Ovary (tissue), 9 donors: ENCODE results near the gene GOLGA6B. TPM values are rescaled to one million over a fixed set of nuclear protein-coding genes. Genes with fewer than 3 reads are reported as not detected.

Experiments
- DNase-seq, 5 donors: peaks; one replicate each; pipeline ENCODE4 v3.0.0-alpha.2; 2019 to 2020
- H3K27ac ChIP-seq, 2 donors: fragments of 200-600 bp; one replicate each; pipeline versions ENCODE4 v1.5.1 to v1.8.0; 2019 to 2022
- H3K27me3 ChIP-seq: fragments of 200-600 bp; one replicate; pipeline ENCODE4 v1.8.0; 2022
- H3K36me3 ChIP-seq: fragments of 200-600 bp; sonication (generic); one replicate; pipeline ENCODE4 v1.5.1; 2019
- H3K4me1 ChIP-seq: one replicate; pipeline ENCODE4 v1.8.1; 2013; ENCODE audit warnings: mild to moderate bottlenecking, moderate library complexity; ENCODE audit not compliant: insufficient read depth
- H3K4me3 ChIP-seq: fragments of 200-600 bp; sonication (generic); one replicate; pipeline ENCODE4 v1.5.1; 2017
- H3K9me3 ChIP-seq, 2 donors: fragments of 200-600 bp in 1 of 2; sonication (generic) in 1 of 2; one replicate each; pipeline versions ENCODE4 v1.5.1 to v1.8.1; 2013 to 2019; ENCODE audit warnings: mild to moderate bottlenecking in 1 of 2, moderate library complexity in 1 of 2
- EP300 ChIP-seq: sonication (generic); formaldehyde crosslinking; IDR thresholded peaks from one replicate; pipeline ENCODE4 v1.6.1; 2017; ENCODE audit warnings: antibody characterized with exemption
- POLR2A ChIP-seq: fragments of 450-650 bp; IDR thresholded peaks from one replicate; pipeline ENCODE4 v1.6.1; 2017; ENCODE audit warnings: antibody characterized with exemption, mild to moderate bottlenecking, moderate library complexity
- WGBS, 3 donors: extraction: QIAGEN DNeasy Blood & Tissue Kit in 1 of 3; methylation state at CpG; one replicate each; pipeline versions ENCODE4 v1.1.5 to v1.1.7; 2013 to 2017; 5-methylcytosine and 5-hydroxymethylcytosine counted together
- intact Hi-C, 4 donors: fragments of 100-400 bp; cut with DNase I; formaldehyde crosslinking; loops; one replicate each; pipeline versions ENCODE4 v1.11.0 to v1.15.1; 2022 to 2023
- polyA plus RNA-seq, 2 donors: library from polyadenylated mRNA; stranded (reverse); fragments of 200-250 nt in 1 of 2; fragments of 350-450 nt in 1 of 2; fragmentation: Illumina TruSeq in 1 of 2; extraction: RNeasy Lipid Tissue Mini Kit (QIAGEN cat#74804) in 1 of 2; gene quantifications; one replicate each; pipeline ENCODE4 v1.2.3, GENCODE V29; 2013 to 2014
- total RNA-seq, 7 donors: library from RNA; depleted of rRNA in 2 of 7; stranded (reverse); fragments of >200 nt in 2 of 7; fragmentation: NEBNext Ultra II Directional in 3 of 7; extraction: Animal tissue kit (Norgen Biotek cat#: 25700) in 3 of 7; gene quantifications; one replicate each; pipeline versions ENCODE4 v1.1.0 to v1.2.4, GENCODE V29; 2016 to 2023
- TF ChIP-seq, protein P1 (sequence below), 3 donors: fragments of 450-650 bp in 2 of 3; fragments of 200-600 bp in 1 of 3; IDR thresholded peaks; one replicate each; pipeline versions ENCODE4 v1.5.1 to v1.8.0; 2016 to 2022; ENCODE audit warnings: antibody characterized with exemption in 3 of 3, mild to moderate bottlenecking in 1 of 3
- donor health status: DM: no; HTN: no; CAD: no; lungs with moderate emphysema.
- donor health status: DM: no; HTN: no; CAD: no.
- donor health status: Bipolar disorder and iron deficiency.
- donor health status: DM: yes; HTN: yes; CAD: no.
- donor health status: DM: no; HTN: no; CAD: no.
- donor health status: DM: yes; HTN: yes; CAD: no.

GOLGA6B gene
- total and polyA plus RNA-seq, 9 donors, result 0.15 to 0.36 TPM; not detected in 7

DNA sequence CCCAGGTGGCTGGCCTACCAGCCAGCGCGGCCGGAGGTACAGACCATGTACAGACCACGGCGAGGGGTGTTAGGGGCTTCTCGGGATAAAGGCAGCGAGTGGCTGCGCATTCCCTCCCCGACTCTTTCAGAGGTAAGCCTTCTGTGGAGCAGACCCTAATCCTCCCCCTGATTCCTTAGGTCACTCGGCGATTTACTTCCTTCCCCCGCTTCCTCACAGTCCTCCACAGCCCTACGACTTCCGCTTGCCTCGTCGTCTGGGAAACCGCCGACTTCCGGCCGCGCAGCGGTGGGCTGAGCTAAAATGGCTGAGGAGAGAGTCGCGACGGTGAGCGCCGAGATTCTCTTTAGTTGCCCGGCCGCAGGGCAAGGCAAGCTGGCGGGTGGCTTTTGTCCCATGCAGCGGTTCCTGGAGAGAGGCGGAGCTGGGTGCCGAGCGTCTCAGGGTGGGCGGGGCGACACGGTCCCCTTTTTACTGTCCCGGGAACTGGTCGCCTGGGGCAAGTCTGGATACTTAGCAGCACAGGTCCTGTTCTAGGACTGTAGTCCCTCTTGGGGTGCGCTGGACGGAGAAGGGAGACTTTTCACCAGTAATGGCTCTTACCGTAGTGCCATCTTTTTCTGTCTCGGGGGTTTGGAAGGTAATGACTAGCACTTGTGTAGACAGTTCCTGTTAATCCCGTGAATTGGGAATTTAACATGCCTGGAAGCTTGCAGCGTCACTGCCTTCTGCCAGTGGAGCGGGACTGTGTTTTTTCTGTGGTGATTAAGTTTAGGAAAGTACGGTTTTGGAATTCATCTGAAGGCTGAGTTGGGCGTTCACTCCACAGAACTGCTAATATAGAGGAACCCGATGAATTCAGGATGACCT, 31.7 kb downstream of the GOLGA6B start, which contains the start of the genes BBS4 and HIGD2B:
Gene BBS4 (plus strand): TSS at position 283 of the 870 bp plus-strand sequence. CDS start 21 bp downstream, at position 304.
Gene HIGD2B (minus strand): TSS at position 258 of the 870 bp plus-strand sequence. CDS start 9,808 bp downstream, outside the sequence.
- intact Hi-C loops, result no loop called here
- Histone ChIP-seq H3K4me1 (no peaks in the 10 kb centered on the region), H3K4me3 (peak within 1 kb of the TSS; percentile 71), H3K9me3 (no peaks in the 10 kb centered on the region), H3K36me3 (no peaks in the 10 kb centered on the region), H3K27ac (peak within 1 kb of the TSS; percentile 59 to 75), H3K27me3 (no peaks in the 10 kb centered on the region)
- peak; percentile 78 to 89 (median 81) for DNase-seq
- WGBS, 3 donors, result 0 to 1% (median 0%) methylated on average over 46 to 49 of the region's 49 CpGs
- TF ChIP-seq POLR2A (peak; percentile 73), EP300 (no peak)
- TF ChIP-seq, protein P1, sequence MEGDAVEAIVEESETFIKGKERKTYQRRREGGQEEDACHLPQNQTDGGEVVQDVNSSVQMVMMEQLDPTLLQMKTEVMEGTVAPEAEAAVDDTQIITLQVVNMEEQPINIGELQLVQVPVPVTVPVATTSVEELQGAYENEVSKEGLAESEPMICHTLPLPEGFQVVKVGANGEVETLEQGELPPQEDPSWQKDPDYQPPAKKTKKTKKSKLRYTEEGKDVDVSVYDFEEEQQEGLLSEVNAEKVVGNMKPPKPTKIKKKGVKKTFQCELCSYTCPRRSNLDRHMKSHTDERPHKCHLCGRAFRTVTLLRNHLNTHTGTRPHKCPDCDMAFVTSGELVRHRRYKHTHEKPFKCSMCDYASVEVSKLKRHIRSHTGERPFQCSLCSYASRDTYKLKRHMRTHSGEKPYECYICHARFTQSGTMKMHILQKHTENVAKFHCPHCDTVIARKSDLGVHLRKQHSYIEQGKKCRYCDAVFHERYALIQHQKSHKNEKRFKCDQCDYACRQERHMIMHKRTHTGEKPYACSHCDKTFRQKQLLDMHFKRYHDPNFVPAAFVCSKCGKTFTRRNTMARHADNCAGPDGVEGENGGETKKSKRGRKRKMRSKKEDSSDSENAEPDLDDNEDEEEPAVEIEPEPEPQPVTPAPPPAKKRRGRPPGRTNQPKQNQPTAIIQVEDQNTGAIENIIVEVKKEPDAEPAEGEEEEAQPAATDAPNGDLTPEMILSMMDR (IDR thresholded peaks at IDR 0.05), result no peak

DNA sequence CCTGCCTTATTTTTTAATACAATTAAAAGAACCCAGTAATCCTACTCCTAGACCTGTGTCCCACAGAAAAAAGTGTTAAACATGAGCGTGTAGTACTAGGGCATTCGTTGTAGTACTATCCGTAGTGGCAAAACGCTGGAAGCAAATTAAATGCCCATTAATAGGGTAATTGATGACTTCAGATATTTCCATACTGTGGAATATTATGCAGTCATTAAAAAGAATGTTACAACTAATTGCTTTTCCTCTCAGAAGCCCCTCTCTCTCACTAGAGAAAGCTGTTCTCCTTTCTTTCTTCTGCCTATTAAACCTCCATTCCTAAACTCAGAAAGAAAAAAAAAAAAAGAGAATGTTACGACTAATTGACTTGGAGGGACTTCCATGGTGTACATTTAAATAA, 34.2 kb downstream of the GOLGA6B start:
- Histone ChIP-seq H3K4me3 (no peak overlapping the region), H3K27me3 (no peaks in the 10 kb centered on the region), H3K36me3 (no peaks in the 10 kb centered on the region), H3K27ac (no peak overlapping the region), H3K4me1 (no peaks in the 10 kb centered on the region), H3K9me3 (no peaks in the 10 kb centered on the region)
- 96 to 98% (median 97%) methylated on average over 5 of the region's 5 CpGs for WGBS, 3 donors
- no peak for DNase-seq
- intact Hi-C loops, result no loop called here
- TF ChIP-seq POLR2A (no peak), EP300 (no peak)
- TF ChIP-seq, protein P1 (IDR thresholded peaks at IDR 0.05), result no peak

DNA sequence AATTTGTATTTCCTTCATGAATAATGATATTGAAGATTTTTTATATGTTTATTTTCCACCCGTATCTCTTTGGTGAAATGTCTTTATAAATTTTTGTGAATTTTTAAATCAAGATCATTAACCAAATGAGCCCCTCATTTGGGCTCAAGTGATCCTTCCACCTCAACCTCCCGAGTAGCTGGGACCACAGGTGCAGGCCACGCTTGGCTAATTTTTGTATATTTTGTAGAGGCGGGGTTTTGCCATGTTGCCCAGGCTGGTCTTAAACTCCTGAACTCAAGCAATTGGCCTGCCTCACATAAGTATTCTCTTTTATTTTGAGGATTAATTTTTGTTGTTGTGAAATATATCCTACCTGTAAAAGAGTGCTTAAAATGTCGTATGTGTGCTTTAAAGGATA, 36.4 kb downstream of the GOLGA6B start:
- no peak overlapping the region for H3K4me3 ChIP-seq
- H3K36me3 ChIP-seq, result no peaks in the 10 kb centered on the region
- H3K4me1 ChIP-seq, result no peaks in the 10 kb centered on the region
- no peaks in the 10 kb centered on the region for H3K27me3 ChIP-seq
- no peak overlapping the region for H3K27ac ChIP-seq
- TF ChIP-seq, protein P1 (IDR thresholded peaks at IDR 0.05), result no peak
- TF ChIP-seq POLR2A (no peak), EP300 (no peak)
- intact Hi-C loops, result no loop called here
- 86 to 93% (median 88%) methylated on average over 5 of the region's 5 CpGs for WGBS, 3 donors
- no peaks in the 10 kb centered on the region for H3K9me3 ChIP-seq
- DNase-seq, result no peak

DNA sequence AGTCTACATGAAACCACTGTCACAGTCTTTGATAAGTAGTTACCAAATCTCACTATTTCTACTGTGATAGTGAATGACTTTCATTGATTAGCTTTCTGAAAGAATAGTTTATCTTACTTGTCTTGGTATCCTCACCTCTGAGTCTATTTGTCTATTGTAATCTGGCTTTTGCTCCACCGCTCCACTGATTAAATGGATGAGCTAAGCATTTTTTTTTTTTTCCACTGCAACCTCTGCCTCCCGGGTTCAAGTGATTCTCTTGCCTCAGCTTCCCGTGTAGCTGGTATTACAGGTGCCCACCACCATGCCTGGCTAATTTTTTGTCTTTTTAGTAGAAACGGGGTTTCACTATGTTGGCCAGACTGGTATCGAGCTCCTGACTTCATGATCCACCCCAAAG, 44.4 kb downstream of the GOLGA6B start:
- no peak overlapping the region for H3K27ac ChIP-seq
- no peaks in the 10 kb centered on the region for H3K4me1 ChIP-seq
- H3K27me3 ChIP-seq, result no peaks in the 10 kb centered on the region
- no peak for DNase-seq
- no peaks in the 10 kb centered on the region for H3K36me3 ChIP-seq
- 93 to 95% (median 94%) methylated on average over 5 of the region's 5 CpGs for WGBS, 3 donors
- TF ChIP-seq, protein P1 (IDR thresholded peaks at IDR 0.05), result no peak
- TF ChIP-seq POLR2A (no peak), EP300 (no peak)
- intact Hi-C loops, result no loop called here
- H3K4me3 ChIP-seq, result no peak overlapping the region
- no peaks in the 10 kb centered on the region for H3K9me3 ChIP-seq
